NCI-H2227 (cell line): ENCODE measurements around the gene USP44.

ENCODE experiments used
- DNase-seq: peaks from one replicate; lab custom pipeline; 2025; ENCODE audit not compliant: unreplicated experiment; lab: John Stamatoyannopoulos, UW

USP44 gene

GRCh38 chr12:95548539-95549391 is 2.5 kb downstream of the USP44 start:
- DNase-seq = peak; percentile 62

GRCh38 chr12:95548056-95548538 is 3.2 kb downstream of the USP44 start:
- peak; percentile 43 for DNase-seq

GRCh38 chr12:95547522-95548055 is 3.7 kb downstream of the USP44 start:
- DNase-seq = no peak

- no peak for DNase-seq
These were observed 4.8 kb downstream of the USP44 start for GRCh38 chr12:95546491-95546813.

- DNase-seq = peak; percentile 85
These were observed 5.4 kb downstream of the USP44 start for GRCh38 chr12:95545731-95546490.

GRCh38 chr12:95545303-95545702 is 6.0 kb downstream of the USP44 start:
- DNase-seq = no peak

GRCh38 chr12:95544756-95545155 is 6.5 kb downstream of the USP44 start:
- no peak for DNase-seq

GRCh38 chr12:95543305-95543704 is 8.0 kb downstream of the USP44 start:
- DNase-seq = no peak

GRCh38 chr12:95541436-95541835 is 9.8 kb downstream of the USP44 start:
- DNase-seq = no peak

- DNase-seq = no peak
These were observed 12.6 kb downstream of the USP44 start for GRCh38 chr12:95538656-95539055.

- DNase-seq = no peak
These were observed 13.3 kb downstream of the USP44 start for GRCh38 chr12:95538006-95538405.

- no peak for DNase-seq
These were observed 17.3 kb downstream of the USP44 start for GRCh38 chr12:95533985-95534384.

- DNase-seq = no peak
These were observed 18.4 kb downstream of the USP44 start for GRCh38 chr12:95532851-95533250.

GRCh38 chr12:95529693-95530225 is 21.5 kb downstream of the USP44 start:
- DNase-seq = no peak

GRCh38 chr12:95528431-95528830 is 22.8 kb downstream of the USP44 start:
- no peak for DNase-seq

GRCh38 chr12:95522692-95523091 is 28.6 kb downstream of the USP44 start:
- DNase-seq = no peak

- no peak for DNase-seq
These were observed 30.5 kb downstream of the USP44 start for GRCh38 chr12:95520816-95521215.

- no peak for DNase-seq
These were observed 32.3 kb downstream of the USP44 start for GRCh38 chr12:95518944-95519343.

- no peak for DNase-seq
These were observed 34.0 kb downstream of the USP44 start for GRCh38 chr12:95517246-95517645.

GRCh38 chr12:95516757-95517156 is 34.5 kb downstream of the USP44 start:
- DNase-seq = no peak

GRCh38 chr12:95515197-95515596 is 36.1 kb downstream of the USP44 start:
- no peak for DNase-seq

- DNase-seq = no peak
These were observed 37.7 kb downstream of the USP44 start for GRCh38 chr12:95513599-95513998.
